ENCODE data around the gene SYT1. TPM values are rescaled to one million over a fixed set of nuclear protein-coding genes. Genes with fewer than 3 reads are reported as not detected.

The SYT1 gene
- total and polyA plus RNA-seq, 2 of the 4 experiments (the other 2 are of a cell fraction): 2.8 to 3.0 TPM

DNA sequence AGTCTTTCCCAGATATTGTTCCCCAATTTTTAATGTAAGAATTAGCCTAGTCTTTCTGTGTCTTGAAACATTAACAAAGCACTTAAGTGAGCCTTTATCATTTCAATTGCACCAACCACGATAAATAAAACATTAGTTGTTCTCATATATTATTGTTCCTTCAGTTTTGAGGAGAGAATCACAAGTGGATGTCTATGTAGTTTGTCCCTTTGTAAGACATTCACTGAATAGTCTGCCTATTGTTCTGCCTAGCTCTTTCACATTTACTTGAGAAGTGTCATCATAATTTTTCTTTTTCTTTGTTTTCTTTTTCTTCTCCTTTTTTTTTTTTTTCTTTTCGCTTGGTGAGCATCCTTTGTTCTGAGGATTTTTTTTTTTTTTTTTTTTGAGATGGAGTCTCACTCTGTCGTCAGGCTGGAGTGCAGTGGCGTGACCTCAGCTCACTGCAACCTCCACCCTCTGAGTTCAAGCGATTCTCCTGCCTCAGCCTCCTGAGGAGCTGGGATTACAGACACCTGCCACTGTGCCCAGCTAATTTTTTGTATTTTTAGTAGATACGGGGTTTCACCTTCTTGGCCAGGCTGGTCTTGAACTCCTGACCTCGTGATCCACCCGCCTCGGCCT lies 129.7 kb downstream of the SYT1 start:
- Histone ChIP-seq H3K9me3 (ENCODE audit: control insufficient read depth, insufficient read depth, low read length) (no peaks in the 10 kb centered on the region), H2BK15ac (ENCODE audit: low read depth, low read length) (no peak overlapping the region), H4K20me1 (ENCODE audit: insufficient read depth, low read length) (no peaks in the 10 kb centered on the region), H2BK120ac (ENCODE audit: low read depth, low read length) (no peak overlapping the region), H3K4ac (ENCODE audit: low read depth, low read length) (no peak overlapping the region), H3K36me3 (ENCODE audit: control insufficient read depth, insufficient read depth, low read length) (no peaks in the 10 kb centered on the region), H2BK20ac (ENCODE audit: low read depth, low read length) (no peak overlapping the region), H3K4me3 (ENCODE audit: insufficient read depth, low read depth, low read length) (no peak overlapping the region), H3K79me1 (ENCODE audit: low read depth in 1 of 2, low read length in 2 of 2) (no peaks in the 10 kb centered on the region), H3K56ac (ENCODE audit: extremely low read depth, insufficient read depth, low read length) (no peak overlapping the region), H2AK9ac (replicated peaks; ENCODE audit: low read depth, low read length, poor library complexity) (no peak overlapping the region), H3K27me3 (ENCODE audit: control insufficient read depth, insufficient read depth, low read length) (no peaks in the 10 kb centered on the region), H3K14ac (replicated peaks; ENCODE audit: low read depth, low read length) (no peak overlapping the region), H4K91ac (ENCODE audit: insufficient read depth, low read depth, low read length) (no peak overlapping the region), H3K9me1 (ENCODE audit: insufficient read depth, low read length) (0 out of 2 replicates have a peak, but pooled peaks cover 2% of the 10 kb centered on the region), H3K18ac (ENCODE audit: low read depth, low read length) (no peak overlapping the region), H3K4me2 (ENCODE audit: low read depth, low read length) (no peak overlapping the region), H3K23ac (ENCODE audit: low read depth, low read length) (no peak overlapping the region), H3K4me1 (ENCODE audit: control insufficient read depth, insufficient read depth, low read length) (no peaks in the 10 kb centered on the region), H3K9ac (ENCODE audit: low read depth, low read length) (no peak overlapping the region), H2BK5ac (ENCODE audit: low read depth, low read length, poor library complexity, severe bottlenecking) (no peak overlapping the region), H2AFZ (replicated peaks; ENCODE audit: low read length, poor library complexity) (no peak overlapping the region), H3K27ac (ENCODE audit: insufficient read depth, low read length) (no peak overlapping the region), H2AK5ac (ENCODE audit: low read depth, low read length) (no peak overlapping the region), H4K8ac (ENCODE audit: low read depth in 2 of 2, low read length in 2 of 2) (no peak overlapping the region), H4K5ac (ENCODE audit: low read depth, low read length) (no peak overlapping the region)
- ChIA-PET CTCF (no interaction called here), POLR2A (ENCODE audit: unreplicated experiment) (interaction anchor here (0.6 kb wide), 1 partner anchor 57 kb away, joined by 3 read pairs; no protein-coding TSS in a partner anchor)
- no peak for DNase-seq
- 100% methylated on average over 3 of the region's 9 CpGs; no CpG with 5 or more reads in 1 of the 2 experiments for WGBS, 2 experiments (ENCODE audit: extremely low coverage in 2 of 2, insufficient read length in 1 of 2)
- TF ChIP-seq CHD1 (IDR thresholded peaks at IDR 0.05; ENCODE audit: low read depth, low read length): no peak
- no peak for TF ChIP-seq MAZ (IDR thresholded peaks at IDR 0.05; ENCODE audit: borderline replicate concordance, low read depth, low read length)
- no peak for TF ChIP-seq CEBPB (IDR thresholded peaks at IDR 0.05; ENCODE audit: low read depth, low read length)
- no peak for TF ChIP-seq MAFK (IDR thresholded peaks at IDR 0.05; ENCODE audit: low read depth, low read length)
- no peak for TF ChIP-seq NFE2L2 (IDR thresholded peaks at IDR 0.05; ENCODE audit: low read depth, low read length)
- no peak for TF ChIP-seq POLR2A (IDR thresholded peaks at IDR 0.05; ENCODE audit: low read depth, low read length)
- TF ChIP-seq RAD21 (IDR thresholded peaks at IDR 0.05; ENCODE audit: low read length): no peak
- TF ChIP-seq, protein P1, sequence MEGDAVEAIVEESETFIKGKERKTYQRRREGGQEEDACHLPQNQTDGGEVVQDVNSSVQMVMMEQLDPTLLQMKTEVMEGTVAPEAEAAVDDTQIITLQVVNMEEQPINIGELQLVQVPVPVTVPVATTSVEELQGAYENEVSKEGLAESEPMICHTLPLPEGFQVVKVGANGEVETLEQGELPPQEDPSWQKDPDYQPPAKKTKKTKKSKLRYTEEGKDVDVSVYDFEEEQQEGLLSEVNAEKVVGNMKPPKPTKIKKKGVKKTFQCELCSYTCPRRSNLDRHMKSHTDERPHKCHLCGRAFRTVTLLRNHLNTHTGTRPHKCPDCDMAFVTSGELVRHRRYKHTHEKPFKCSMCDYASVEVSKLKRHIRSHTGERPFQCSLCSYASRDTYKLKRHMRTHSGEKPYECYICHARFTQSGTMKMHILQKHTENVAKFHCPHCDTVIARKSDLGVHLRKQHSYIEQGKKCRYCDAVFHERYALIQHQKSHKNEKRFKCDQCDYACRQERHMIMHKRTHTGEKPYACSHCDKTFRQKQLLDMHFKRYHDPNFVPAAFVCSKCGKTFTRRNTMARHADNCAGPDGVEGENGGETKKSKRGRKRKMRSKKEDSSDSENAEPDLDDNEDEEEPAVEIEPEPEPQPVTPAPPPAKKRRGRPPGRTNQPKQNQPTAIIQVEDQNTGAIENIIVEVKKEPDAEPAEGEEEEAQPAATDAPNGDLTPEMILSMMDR (conservative IDR thresholded peaks at IDR 0.05; ENCODE audit: low read depth, low read length): no peak
- TF ChIP-seq RCOR1 (IDR thresholded peaks at IDR 0.05; ENCODE audit: insufficient replicate concordance, low read length): no peak
- no peak for TF ChIP-seq MXI1 (IDR thresholded peaks at IDR 0.05; ENCODE audit: borderline replicate concordance, low read depth, low read length)
- TF ChIP-seq SMC3 (IDR thresholded peaks at IDR 0.05; ENCODE audit: low read depth, low read length): no peak
- no peak for TF ChIP-seq BHLHE40 (IDR thresholded peaks at IDR 0.05; ENCODE audit: low read depth, low read length)
- TF ChIP-seq RFX5 (IDR thresholded peaks at IDR 0.05; ENCODE audit: low read depth, low read length): no peak
- no peak for TF ChIP-seq FOS (IDR thresholded peaks at IDR 0.05; ENCODE audit: low read depth, low read length)
- TF ChIP-seq, protein P2, sequence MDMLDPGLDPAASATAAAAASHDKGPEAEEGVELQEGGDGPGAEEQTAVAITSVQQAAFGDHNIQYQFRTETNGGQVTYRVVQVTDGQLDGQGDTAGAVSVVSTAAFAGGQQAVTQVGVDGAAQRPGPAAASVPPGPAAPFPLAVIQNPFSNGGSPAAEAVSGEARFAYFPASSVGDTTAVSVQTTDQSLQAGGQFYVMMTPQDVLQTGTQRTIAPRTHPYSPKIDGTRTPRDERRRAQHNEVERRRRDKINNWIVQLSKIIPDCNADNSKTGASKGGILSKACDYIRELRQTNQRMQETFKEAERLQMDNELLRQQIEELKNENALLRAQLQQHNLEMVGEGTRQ (IDR thresholded peaks at IDR 0.05; ENCODE audit: low read depth, low read length): no peak
- TF ChIP-seq, protein P3, sequence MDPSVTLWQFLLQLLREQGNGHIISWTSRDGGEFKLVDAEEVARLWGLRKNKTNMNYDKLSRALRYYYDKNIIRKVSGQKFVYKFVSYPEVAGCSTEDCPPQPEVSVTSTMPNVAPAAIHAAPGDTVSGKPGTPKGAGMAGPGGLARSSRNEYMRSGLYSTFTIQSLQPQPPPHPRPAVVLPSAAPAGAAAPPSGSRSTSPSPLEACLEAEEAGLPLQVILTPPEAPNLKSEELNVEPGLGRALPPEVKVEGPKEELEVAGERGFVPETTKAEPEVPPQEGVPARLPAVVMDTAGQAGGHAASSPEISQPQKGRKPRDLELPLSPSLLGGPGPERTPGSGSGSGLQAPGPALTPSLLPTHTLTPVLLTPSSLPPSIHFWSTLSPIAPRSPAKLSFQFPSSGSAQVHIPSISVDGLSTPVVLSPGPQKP (IDR thresholded peaks at IDR 0.05; ENCODE audit: borderline replicate concordance, low read depth, low read length): no peak
- BruUV-seq (replicated peaks): no TSS peak
- no peak for ATAC-seq (ENCODE audit: low read depth)
- in situ Hi-C loops (cut with MboI; ENCODE audit: low sequenced_read_pairs) (no loop called here), intact Hi-C loops (cut with micrococcal nuclease) (no loop called here), dilution Hi-C loops (cut with HindIII; ENCODE audit: low sequenced_read_pairs, unreplicated experiment) (no loop called here)
